CD14-positive monocyte (primary cell): ENCODE measurements around the gene SHISAL1. TPM values are rescaled to one million over a fixed set of nuclear protein-coding genes. Genes with fewer than 3 reads are reported as not detected.

ENCODE experiments used
- DNase-seq, 3 donors: peaks; one replicate each; pipeline ENCODE4 v3.0.0-alpha.2; 2011 to 2022
- H2AFZ ChIP-seq: 2 replicates; pipeline ENCODE4 v1.6.0; 2012; ENCODE audit warnings: mild to moderate bottlenecking, low read depth, low read length, inconsistent platforms; ENCODE audit not compliant: insufficient read depth, poor library complexity, severe bottlenecking
- H3K27ac ChIP-seq, 2 donors: 1 replicate in 1 of 2; 2 replicates in 1 of 2; pipeline ENCODE4 v1.5.1; 2012 to 2013; ENCODE audit warnings: low read length in 2 of 2, control low read depth in 1 of 2, inconsistent platforms in 1 of 2, low read depth in 1 of 2, mild to moderate bottlenecking in 1 of 2
- H3K27me3 ChIP-seq, 2 donors: one replicate each; pipeline versions ENCODE4 v1.6.0 to v1.6.1; 2011 to 2013; ENCODE audit warnings: low read length in 2 of 2; ENCODE audit not compliant: control insufficient read depth in 2 of 2, insufficient read depth in 2 of 2
- H3K36me3 ChIP-seq, 2 donors: replicated peaks in 1 of 2; 1 replicate in 1 of 2; 2 replicates in 1 of 2; pipeline versions ENCODE4 v1.5.1 to v1.6.1; 2012 to 2013; ENCODE audit warnings: low read length in 2 of 2, control low read depth in 1 of 2, inconsistent platforms in 1 of 2, mild to moderate bottlenecking in 1 of 2; ENCODE audit not compliant: insufficient read depth in 2 of 2, control insufficient read depth in 1 of 2
- H3K4me1 ChIP-seq, 2 donors: 1 replicate in 1 of 2; 2 replicates in 1 of 2; pipeline versions ENCODE4 v1.5.1 to v1.6.1; 2012 to 2013; ENCODE audit warnings: low read length in 2 of 2, control low read depth in 1 of 2, inconsistent platforms in 1 of 2, mild to moderate bottlenecking in 1 of 2, moderate library complexity in 1 of 2; ENCODE audit not compliant: insufficient read depth in 2 of 2, control insufficient read depth in 1 of 2
- H3K4me2 ChIP-seq: replicated peaks from 2 replicates; pipeline ENCODE3; 2012; ENCODE audit warnings: low read length, moderate library complexity, mild to moderate bottlenecking; ENCODE audit not compliant: poor library complexity, severe bottlenecking; ENCODE audit errors: extremely low read depth
- H3K4me3 ChIP-seq, 3 experiments: fragments of 200-600 bp in 1 of 3; sonication (generic) in 1 of 3; replicated peaks in 1 of 3; 1 replicate in 2 of 3; 2 replicates in 1 of 3; pipeline ENCODE4 v1.5.1; 2011 to 2013; ENCODE audit warnings: low read length in 3 of 3, mild to moderate bottlenecking in 3 of 3, control low read depth in 2 of 3, low read depth in 2 of 3, inconsistent platforms in 1 of 3, moderate library complexity in 1 of 3
- H3K79me2 ChIP-seq: 2 replicates; pipeline ENCODE4 v1.6.0; 2012; ENCODE audit warnings: mild to moderate bottlenecking, control low read depth, inconsistent platforms, low read length, moderate library complexity; ENCODE audit not compliant: insufficient read depth
- H3K9ac ChIP-seq: 2 replicates; pipeline ENCODE4 v1.6.0; 2017; ENCODE audit warnings: low read length, mild to moderate bottlenecking; ENCODE audit not compliant: insufficient read depth, poor library complexity, severe bottlenecking
- H3K9me3 ChIP-seq, 2 donors: replicated peaks in 1 of 2; 1 replicate in 1 of 2; 2 replicates in 1 of 2; pipeline versions ENCODE4 v1.5.1 to v1.6.1; 2012 to 2013; ENCODE audit warnings: low read length in 2 of 2, control low read depth in 1 of 2; ENCODE audit not compliant: control insufficient read depth in 1 of 2, insufficient read depth in 1 of 2
- H4K20me1 ChIP-seq: 2 replicates; pipeline ENCODE4 v1.6.0; 2012; ENCODE audit warnings: mild to moderate bottlenecking, low read length, control low read depth, moderate library complexity; ENCODE audit not compliant: insufficient read depth
- H3K27ac Mint-ChIP-seq, 7 donors: one replicate each; pipeline ENCODE4 v1.8.0; 2020; ENCODE audit warnings: mild to moderate bottlenecking in 7 of 7, mixed read lengths in 7 of 7, moderate library complexity in 6 of 7, inconsistent platforms in 2 of 7
- H3K27me3 Mint-ChIP-seq, 3 donors: one replicate each; pipeline ENCODE4 v1.8.0; 2021 to 2022; ENCODE audit warnings: low read depth in 3 of 3, mild to moderate bottlenecking in 3 of 3, mixed read lengths in 3 of 3, moderate library complexity in 3 of 3, inconsistent platforms in 1 of 3
- H3K36me3 Mint-ChIP-seq, 2 donors: one replicate each; pipeline ENCODE4 v1.8.0; 2020; ENCODE audit warnings: mixed read lengths in 2 of 2, inconsistent platforms in 1 of 2, mild to moderate bottlenecking in 1 of 2
- H3K4me1 Mint-ChIP-seq: one replicate; pipeline ENCODE4 v1.8.0; 2020; ENCODE audit warnings: mild to moderate bottlenecking, mixed read lengths
- H3K4me3 Mint-ChIP-seq, 2 donors: one replicate each; pipeline ENCODE4 v1.8.0; 2020; ENCODE audit warnings: mild to moderate bottlenecking in 2 of 2, mixed read lengths in 2 of 2, moderate library complexity in 1 of 2
- H3K9me3 Mint-ChIP-seq, 7 donors: one replicate each; pipeline ENCODE4 v1.8.0; 2020 to 2022; ENCODE audit warnings: mixed read lengths in 7 of 7, mild to moderate bottlenecking in 6 of 7, moderate library complexity in 6 of 7, inconsistent platforms in 2 of 7
- CTCF ChIP-seq: fragments of 200-600 bp; IDR thresholded peaks from one replicate; pipeline ENCODE4 v1.8.0; 2022; ENCODE audit warnings: antibody characterized with exemption, mild to moderate bottlenecking
- WGBS: methylation state at CpG from one replicate; pipeline ENCODE4 v1.1.5; 2013; ENCODE audit warnings: missing lambda C conversion rate; ENCODE audit not compliant: insufficient coverage; 5-methylcytosine and 5-hydroxymethylcytosine counted together
- intact Hi-C, 2 donors: fragments of 100-400 bp; cut with micrococcal nuclease; formaldehyde crosslinking; loops; one replicate each; pipeline versions ENCODE4 v1.15.0 to v1.15.1; 2023
- polyA plus RNA-seq, 3 donors: library from polyadenylated mRNA; depleted of rRNA in 1 of 3; unstranded in 2 of 3; stranded (reverse) in 1 of 3; fragments of 300-500 nt in 2 of 3; fragments of >200 nt in 1 of 3; fragmentation: Illumina TruSeq in 2 of 3; gene quantifications; 1 replicate in 2 of 3; 2 replicates in 1 of 3; pipeline ENCODE4 v1.2.3, GENCODE V29; 2012 to 2021

SHISAL1 gene
- polyA plus RNA-seq, 3 donors, result not detected

- no peak for TF ChIP-seq CTCF
- Mint-ChIP-seq H3K36me3 (peaks cover 3% of the 10 kb centered on the region in 2 donors), H3K27me3 (peaks cover 39 to 48% (median 43%) of the 10 kb centered on the region in 3 donors), H3K9me3 (peaks cover 0 to 9% (median 6%) of the 10 kb centered on the region in 7 donors), H3K27ac (no peak overlapping the region), H3K4me1 (peaks cover 24% of the 10 kb centered on the region), H3K4me3 (peak overlapping the region in 1 of 2 donors; percentile 47)
- intact Hi-C loops, result no loop called here
- peaks cover 0 to 10% of the 10 kb centered on the region in 2 donors for H3K9me3 ChIP-seq
- no peak overlapping the region for H3K9ac ChIP-seq
- no peaks in the 10 kb centered on the region for H3K36me3 ChIP-seq
- no peak overlapping the region for H2AFZ ChIP-seq
- WGBS, result 2% methylated on average over 100 of the region's 103 CpGs
- H3K27me3 ChIP-seq, result peaks cover 20 to 61% of the 10 kb centered on the region in 2 donors
- no peak for DNase-seq
- no peaks in the 10 kb centered on the region for H3K79me2 ChIP-seq
- H3K4me1 ChIP-seq, result peaks cover 5 to 31% of the 10 kb centered on the region in 2 donors
- no peak overlapping the region for H3K27ac ChIP-seq
- no peak overlapping the region for H3K4me3 ChIP-seq
- no peak overlapping the region for H3K4me2 ChIP-seq
- H4K20me1 ChIP-seq, result no peaks in the 10 kb centered on the region
Observed at GRCh38 chr22:44330744-44331660, 18.3 kb upstream of the SHISAL1 start.

GRCh38 chr22:44330188-44330743 is 17.5 kb upstream of the SHISAL1 start:
- peaks cover 30% of the 10 kb centered on the region for H3K4me1 Mint-ChIP-seq
- intact Hi-C loops, result no loop called here
- H3K27me3 ChIP-seq, result peaks cover 20 to 67% of the 10 kb centered on the region in 2 donors
- no peaks in the 10 kb centered on the region for H3K36me3 ChIP-seq
- peaks cover 0 to 9% (median 6%) of the 10 kb centered on the region in 7 donors for H3K9me3 Mint-ChIP-seq
- no peaks in the 10 kb centered on the region for H4K20me1 ChIP-seq
- H3K27me3 Mint-ChIP-seq, result peaks cover 46 to 56% (median 48%) of the 10 kb centered on the region in 3 donors
- no peak overlapping the region for H3K27ac ChIP-seq
- no peak overlapping the region for H2AFZ ChIP-seq
- H3K9ac ChIP-seq, result no peak overlapping the region
- WGBS, result 53% methylated on average over 3 of the region's 12 CpGs
- H3K4me2 ChIP-seq, result no peak overlapping the region
- peaks cover 5 to 31% of the 10 kb centered on the region in 2 donors for H3K4me1 ChIP-seq
- H3K27ac Mint-ChIP-seq, result no peak overlapping the region
- TF ChIP-seq CTCF, result no peak
- no peaks in the 10 kb centered on the region for H3K79me2 ChIP-seq
- H3K36me3 Mint-ChIP-seq, result peaks cover 3% of the 10 kb centered on the region in 2 donors
- no peak overlapping the region for H3K4me3 ChIP-seq
- H3K4me3 Mint-ChIP-seq, result peak overlapping the region in 1 of 2 donors; percentile 80
- H3K9me3 ChIP-seq, result peaks cover 0 to 10% of the 10 kb centered on the region in 2 donors
- DNase-seq, result no peak
